CD4-positive, alpha-beta T cell treated with Interleukin-6 for 4 hours (primary cell): ENCODE results near the gene EVI5.
"Not testable (repeated sequence)": the region's sequence is repeated elsewhere in the genome, so short reads cannot be mapped to it uniquely, and the experiment has no call there.

Source experiments
- DNase-seq: peaks from one replicate; pipeline ENCODE4 v3.0.0-alpha.2; 2020; ENCODE audit warnings: mixed read lengths

EVI5 gene

DNA sequence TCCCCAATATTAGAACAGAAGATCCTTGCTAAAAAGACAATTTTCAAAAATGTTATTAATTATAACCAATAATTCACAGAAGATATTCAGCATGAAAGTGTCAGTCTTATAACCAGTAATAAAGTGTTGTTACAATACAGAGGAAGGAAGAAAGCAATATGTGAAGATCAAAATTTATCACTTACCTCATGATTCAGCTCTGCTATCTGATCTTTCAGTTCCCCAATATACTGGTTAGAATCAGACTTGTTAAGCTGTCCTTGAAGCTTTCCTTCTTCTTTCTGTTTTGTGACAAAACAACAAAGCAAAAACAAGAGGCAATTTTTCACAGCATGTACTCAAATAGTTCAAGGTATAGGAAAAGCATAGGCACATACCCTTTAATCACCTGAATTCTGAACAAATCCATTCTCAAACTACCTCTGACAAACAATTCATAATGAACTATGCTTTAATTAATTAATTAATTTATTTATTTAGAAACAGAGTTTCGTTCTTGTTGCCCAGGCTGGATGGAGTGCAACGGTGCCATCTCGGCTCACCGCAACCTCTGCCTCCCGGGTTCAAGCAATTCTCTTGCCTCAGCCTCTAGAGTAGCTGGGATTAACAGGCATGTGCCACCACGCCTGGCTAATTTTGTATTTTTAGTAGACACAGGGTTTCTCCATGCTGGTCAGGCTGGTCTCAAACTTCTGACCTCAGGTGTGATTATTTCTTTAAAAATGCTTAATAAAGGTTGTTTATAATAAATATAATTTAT is 221.3 kb downstream of the EVI5 start:
- no peak for DNase-seq

DNA sequence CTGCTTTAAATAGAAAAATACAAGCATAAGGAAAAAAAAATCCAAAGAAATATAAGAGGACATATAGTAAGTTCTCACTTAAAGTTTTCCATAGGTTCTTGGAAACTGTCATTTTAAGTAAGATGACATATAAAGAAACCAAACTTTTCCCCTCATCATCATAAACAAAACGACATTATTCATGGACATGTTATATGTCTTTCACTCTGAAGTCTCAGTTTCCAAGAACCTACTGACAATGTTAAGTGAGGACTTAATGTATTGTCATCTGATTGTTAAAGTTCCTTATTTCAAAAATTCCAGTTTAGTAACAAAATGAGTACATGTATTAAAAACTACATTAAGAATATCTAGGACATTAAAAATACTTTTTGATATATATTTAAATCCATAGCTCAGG is 228.6 kb downstream of the EVI5 start:
- no peak for DNase-seq

DNA sequence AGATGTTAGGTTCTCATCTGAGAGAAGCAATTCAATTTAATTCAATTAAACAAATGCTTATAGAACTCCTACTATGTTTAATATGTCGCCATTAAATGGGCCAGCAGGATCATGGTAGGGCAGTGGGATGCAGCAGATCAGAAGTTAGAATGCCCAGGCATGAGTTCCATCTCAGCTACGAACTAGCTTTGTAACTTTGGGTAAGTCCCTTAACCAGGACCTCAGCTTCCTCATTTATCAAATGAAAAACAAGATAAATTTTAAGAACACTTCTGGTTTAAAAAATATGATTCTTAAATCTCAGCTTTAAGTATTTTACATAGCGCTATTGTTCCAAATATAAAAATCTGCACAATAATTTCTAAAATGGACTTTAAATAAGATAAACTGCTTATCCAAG is 230.7 kb downstream of the EVI5 start:
- DNase-seq: no peak

GRCh38 chr1:92551916-92552315 is 233.0 kb downstream of the EVI5 start:
- no peak for DNase-seq

- no peak for DNase-seq
Measured at GRCh38 chr1:92544756-92545165, 240.1 kb downstream of the EVI5 start.

GRCh38 chr1:92543131-92544055 is 241.5 kb downstream of the EVI5 start:
- no peak for DNase-seq

DNA sequence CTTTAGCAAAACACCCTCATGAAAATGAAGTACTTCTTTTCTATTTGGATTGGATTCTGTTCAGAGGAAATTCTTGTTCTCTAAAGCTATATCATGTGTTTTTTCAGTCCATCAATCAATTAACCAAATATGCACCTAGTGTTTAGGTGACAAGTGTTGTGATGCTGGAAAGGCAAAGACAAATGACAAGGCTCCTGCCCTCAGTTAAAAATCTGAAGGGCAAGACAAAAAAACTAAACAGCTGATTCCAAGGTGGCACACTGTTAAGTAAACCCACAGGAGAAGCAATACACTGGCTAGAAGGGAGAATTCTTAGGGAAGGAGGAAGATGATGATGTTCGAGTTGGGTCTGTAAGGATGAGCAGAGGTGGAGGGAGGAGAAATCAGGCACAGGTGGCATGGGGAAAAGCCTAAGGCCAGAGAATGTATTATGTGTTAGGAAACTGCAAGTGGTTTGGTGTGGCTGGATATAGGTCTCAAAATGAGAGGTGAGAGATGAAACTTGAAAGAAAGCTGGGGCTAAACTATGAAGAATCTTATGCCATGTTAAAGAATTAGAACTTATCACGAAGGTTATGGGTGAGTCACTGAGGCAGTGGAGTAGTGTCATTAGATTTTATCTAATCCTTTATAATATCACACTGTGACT is 246.4 kb downstream of the EVI5 start:
- DNase-seq: peak; percentile 26

- peak; percentile 21 for DNase-seq
Measured at GRCh38 chr1:92538048-92538412, 246.9 kb downstream of the EVI5 start.

GRCh38 chr1:92536980-92537884 is 247.7 kb downstream of the EVI5 start:
- DNase-seq: peak; percentile 31

DNA sequence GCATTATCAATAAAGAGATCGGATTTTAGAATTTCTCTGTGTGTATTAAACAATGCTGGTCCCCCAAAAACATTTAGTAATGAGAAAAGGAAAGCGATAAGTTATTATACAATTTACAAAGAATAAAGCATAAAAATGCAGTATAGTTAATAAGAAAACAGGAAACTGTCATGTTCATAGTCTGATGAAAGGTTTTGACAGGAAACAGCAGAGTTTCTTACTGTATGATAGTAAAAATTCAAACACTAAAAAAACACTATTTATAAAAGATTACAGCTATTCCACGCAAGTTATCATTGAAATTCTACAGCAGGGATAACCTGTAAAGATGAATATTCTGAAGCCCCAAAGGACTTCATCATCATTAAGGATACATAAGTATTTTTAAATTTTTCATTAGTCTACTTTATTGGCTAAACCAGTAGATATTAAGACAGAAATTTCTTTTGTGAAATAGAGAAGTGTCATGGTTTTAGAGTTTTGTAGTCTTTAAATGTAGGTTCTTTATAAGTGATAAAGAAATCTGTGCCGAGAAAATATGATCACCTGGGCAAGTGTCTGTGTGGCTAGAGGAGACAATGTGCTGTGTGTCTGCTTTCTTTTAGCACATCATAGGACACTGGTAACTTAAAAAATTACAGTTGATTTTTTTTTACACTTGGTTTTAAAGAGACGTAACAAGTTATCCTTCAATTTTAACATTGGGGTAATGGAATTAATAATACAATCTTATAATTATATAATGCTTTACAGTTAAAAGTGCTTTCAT is 248.5 kb downstream of the EVI5 start:
- DNase-seq: peak; percentile 8

DNA sequence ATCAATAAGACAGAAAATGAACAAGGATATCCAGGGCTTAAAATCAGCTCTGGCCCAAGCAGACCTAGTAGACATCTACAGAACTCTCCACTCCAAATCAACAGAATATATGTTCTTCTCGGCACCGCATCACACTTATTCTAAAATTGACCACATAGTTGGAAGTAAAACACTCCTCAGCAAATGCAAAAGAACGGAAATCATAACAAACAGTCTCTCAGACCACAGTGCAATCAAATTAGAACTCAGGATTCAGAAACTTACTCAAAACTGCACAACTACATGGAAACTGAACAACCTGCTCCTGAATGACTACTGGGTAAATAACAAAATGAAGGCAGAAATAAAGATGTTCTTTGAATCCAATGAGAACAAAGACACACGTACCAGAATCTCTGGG is 252.5 kb downstream of the EVI5 start:
- DNase-seq: not testable (repeated sequence)

DNA sequence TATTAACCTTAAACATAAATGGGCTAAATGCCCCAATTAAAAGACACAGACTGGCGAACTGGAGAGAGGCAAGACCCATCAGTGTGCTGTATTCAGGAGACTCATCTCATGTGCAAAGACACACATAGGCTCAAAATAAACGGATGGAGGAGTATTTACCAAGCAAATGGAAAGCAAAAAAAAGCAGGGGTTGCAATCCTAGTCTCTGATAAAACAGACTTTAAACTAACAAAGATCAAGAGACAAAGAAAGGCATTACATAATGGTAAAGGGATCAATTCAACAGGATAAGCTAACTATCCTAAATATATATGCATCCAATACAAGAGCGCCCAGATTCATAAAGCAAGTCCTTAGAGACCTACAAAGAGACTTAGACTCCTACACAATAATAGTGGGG is 253.0 kb downstream of the EVI5 start:
- DNase-seq: not testable (repeated sequence)

GRCh38 chr1:92527670-92528069 is 257.2 kb downstream of the EVI5 start:
- DNase-seq: no peak

DNA sequence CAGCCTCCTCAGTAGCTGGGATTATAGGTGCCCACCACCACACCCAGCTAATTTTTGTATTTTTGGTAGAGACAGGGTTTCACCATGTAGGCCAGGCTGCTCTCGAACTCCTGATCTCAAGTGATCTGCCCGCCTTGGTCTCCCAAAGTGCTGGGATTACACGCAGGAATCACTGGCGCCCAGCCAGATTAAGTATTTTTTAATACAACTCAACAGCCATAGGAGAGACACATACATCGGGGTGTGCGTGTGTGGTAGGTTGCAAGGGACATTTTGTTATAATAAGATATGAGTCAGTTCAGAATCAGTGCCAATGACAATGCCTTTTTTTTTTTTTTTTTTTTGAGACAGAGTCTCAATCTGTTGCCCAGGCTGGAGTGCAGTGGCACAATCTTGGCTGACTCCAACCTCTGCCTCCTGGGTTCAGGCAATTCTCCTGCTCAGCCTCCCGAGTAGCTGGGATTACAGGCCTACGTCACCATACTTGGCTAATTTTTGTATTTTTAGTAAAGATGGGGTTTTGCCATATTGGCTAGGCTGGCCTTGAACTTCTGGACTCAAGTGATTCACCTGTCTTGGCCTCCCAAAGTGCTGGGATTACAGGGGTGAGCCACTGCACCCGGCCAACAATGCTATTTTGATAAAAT is 259.8 kb downstream of the EVI5 start:
- not testable (repeated sequence) for DNase-seq

DNA sequence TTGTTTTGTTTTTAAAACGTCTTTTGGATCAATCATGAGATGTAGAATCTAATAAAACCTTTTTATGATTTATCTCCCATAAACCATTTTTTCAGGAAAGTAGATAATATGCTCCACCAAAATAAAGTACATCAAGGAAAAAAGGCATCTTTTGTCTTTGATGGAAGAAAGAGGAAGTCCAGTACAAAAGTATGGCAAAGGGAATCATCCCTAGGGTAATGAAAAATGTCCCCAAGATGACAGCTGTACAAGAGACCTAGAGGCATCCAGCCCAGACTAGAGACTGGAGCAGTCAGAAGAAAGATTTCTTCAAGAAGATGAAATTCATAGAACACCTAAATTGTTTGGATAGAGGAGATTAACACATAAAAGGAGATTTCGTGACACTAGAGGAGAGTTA is 265.9 kb downstream of the EVI5 start:
- no peak for DNase-seq

DNA sequence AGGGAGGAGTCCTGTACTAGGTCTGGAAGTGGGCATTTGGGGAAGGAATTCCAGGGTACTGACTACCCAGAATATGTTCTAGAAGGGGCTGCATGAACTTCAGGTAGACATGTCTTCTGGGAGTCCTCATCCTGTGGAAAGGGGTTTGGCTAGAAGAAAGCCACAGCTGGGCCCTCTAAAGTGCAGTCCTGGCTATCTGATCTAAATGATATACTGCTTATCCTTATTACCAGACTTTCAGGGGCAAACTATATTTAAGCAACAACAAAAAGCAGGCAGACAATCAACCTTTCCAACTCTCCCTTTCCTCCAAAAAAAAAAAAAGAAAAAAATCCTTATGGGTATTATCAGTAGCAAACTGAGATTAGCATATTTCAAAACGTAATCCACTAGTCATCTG is 268.3 kb downstream of the EVI5 start:
- DNase-seq: no peak

GRCh38 chr1:92515796-92516201 is 269.1 kb downstream of the EVI5 start:
- no peak for DNase-seq

- no peak for DNase-seq
Measured at GRCh38 chr1:92511541-92511940, 273.4 kb downstream of the EVI5 start.

DNA sequence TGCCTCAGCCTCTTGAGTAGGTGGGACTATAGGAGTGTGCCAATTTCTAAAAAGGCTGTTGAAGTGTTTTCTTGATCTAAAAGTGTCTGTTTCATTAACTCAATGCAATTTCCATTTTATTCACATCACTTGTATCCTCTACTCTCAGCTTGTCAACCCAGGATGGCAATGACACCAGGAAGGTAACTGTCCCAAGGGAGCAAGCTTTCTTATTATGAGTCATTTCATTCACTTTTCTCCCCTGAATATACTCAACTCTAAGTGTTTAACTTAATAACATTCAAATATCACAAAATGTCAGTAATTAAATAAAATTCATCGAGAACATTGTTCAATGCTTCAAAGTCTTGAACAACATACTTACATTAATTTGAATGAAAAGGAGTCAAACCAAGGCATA is 275.3 kb downstream of the EVI5 start:
- DNase-seq: no peak

- DNase-seq: no peak
Measured at GRCh38 chr1:92505015-92505692, 279.8 kb downstream of the EVI5 start.
